Left lobe of liver (tissue), 2 donors: Measurements from ENCODE around the gene TNFAIP8. TPM values are rescaled to one million over a fixed set of nuclear protein-coding genes. Genes with fewer than 3 reads are reported as not detected.

Experiments used
- ATAC-seq: fragments of 200-7000 bp; cut with Tn5 transposase; one replicate; pipeline ENCODE4 v1.9.1; 2020; ENCODE audit warnings: mild to moderate bottlenecking, moderate library complexity
- DNase-seq: peaks from one replicate; pipeline ENCODE4 v3.0.0-alpha.2; 2020; ENCODE audit warnings: low spot score
- total RNA-seq: library from RNA; stranded (reverse); gene quantifications from one replicate; pipeline ENCODE4 v1.2.1, GENCODE V29; 2021
- donor health status: DM: no; HTN: no; CAD: no; lungs with moderate emphysema.
- donor health status: DM: no; HTN: yes; CAD: no.

Gene TNFAIP8
- total RNA-seq, 1 donor from 2014 or later = 2.4 TPM

DNA sequence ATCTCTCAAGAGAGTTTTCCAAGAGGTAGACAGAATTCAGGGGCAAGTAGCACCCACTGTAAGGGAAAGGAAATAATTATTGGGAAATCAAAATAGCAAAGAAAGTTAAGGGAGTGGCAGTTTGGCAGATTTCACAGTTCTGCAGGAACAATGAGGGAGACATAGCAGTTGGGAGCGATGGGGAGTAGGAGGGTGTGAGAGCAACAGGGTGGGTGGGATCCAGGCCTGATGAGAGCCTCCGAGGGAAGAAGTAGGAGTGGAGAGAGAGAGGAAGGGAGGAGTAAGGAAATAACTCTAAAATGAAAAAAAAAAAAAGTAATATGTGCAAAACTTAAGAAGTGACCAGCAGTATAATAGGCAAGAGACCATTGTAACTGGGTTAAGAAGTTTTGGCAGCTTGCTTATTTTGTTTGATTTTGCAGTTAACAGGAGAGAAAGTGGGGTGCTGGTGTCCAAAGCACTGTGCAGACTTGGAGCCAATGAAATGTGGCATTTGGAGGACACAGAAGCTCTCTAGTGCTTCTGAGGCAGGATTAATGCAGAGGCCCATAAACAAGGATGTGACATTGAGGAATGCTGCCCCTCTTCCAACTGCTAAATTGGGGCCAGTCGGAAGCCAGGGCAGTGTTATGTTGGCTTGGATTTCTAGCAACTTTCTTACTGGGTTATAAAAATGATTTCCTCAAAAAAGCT is 10.2 kb downstream of the TNFAIP8 start:
- DNase-seq (no peak), ATAC-seq (no peak)

DNA sequence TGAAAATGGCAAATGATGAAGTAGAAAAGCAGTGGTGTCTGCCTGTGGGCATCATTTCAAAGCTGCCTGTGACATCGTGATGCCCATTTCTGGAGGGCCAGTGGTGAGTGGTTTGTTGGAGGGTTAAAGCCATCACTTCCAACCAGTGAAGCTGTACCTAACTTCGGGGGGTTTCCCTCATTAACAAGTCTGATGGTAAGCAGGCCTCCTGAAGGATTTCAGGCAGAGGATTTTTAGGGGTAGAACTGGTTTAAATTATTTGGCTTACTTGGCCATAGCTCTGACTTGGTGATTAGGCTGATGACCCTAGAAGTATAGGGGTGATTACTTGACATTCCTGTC is 10.7 kb downstream of the TNFAIP8 start:
- ATAC-seq = no peak
- DNase-seq = no peak

DNA sequence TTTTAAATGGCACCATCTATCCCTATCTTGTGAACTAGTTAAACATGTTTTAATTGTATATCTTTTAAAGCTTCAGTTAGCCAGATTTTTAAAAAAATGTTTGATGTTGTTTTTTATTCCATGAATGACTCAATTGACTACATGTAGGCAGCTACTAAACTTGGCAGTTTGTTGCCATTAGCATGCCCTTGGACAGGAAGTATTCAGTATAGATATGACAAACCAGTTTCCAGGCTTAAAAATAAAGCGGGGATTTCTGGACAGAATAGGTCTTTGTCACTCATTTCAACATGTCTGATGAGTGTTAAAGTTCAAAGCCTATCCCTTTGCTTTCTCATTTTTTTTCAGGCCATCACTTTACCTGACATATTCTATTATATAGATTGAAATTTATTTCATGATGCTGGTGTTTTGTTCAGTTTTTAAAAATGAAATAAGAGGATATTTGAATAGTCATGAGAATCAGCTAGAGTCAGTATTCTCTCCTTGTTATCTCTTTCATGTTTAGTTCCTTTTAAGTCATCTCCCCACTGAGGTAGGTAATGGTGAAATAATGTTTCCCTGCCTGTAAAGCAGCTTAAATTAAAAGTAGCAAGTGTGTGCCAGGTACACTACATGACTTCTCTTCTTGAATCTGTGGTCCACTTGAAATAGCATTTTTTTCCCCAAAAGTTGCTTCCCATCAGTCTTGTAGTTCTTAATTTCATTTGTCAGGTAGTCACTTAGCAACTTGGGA is 11.9 kb downstream of the TNFAIP8 start:
- DNase-seq (no peak), ATAC-seq (no peak)

GRCh38 chr5:119368238-119368630 is 12.4 kb downstream of the TNFAIP8 start:
- DNase-seq (no peak), ATAC-seq (no peak)

GRCh38 chr5:119370486-119370885 is 14.7 kb downstream of the TNFAIP8 start:
- no peak for ATAC-seq

DNA sequence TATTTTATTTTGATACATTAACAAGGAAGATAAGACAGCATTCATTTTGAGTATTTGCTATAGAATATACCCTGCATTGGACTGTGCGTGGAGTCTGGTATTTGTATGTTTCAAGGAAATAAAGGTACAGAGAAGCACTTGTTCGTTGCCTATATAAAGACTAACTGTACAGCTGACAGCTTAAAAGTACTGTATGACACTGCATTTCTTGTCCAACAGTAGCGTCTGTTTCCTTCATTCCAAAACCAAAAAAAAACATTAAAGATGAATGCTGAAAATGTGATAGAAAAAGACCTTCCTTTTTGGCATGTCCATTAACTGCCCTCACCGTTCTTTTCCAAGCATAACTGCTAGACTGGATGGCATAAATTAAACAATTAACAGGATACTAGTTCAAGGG is 15.3 kb downstream of the TNFAIP8 start:
- no peak for ATAC-seq
- DNase-seq = no peak

More at GRCh38 chr5:119370486-119370885, 14.7 kb downstream of the TNFAIP8 start:
- DNase-seq = no peak

GRCh38 chr5:119373449-119373858 is 17.6 kb downstream of the TNFAIP8 start:
- ATAC-seq (no peak), DNase-seq (no peak)

DNA sequence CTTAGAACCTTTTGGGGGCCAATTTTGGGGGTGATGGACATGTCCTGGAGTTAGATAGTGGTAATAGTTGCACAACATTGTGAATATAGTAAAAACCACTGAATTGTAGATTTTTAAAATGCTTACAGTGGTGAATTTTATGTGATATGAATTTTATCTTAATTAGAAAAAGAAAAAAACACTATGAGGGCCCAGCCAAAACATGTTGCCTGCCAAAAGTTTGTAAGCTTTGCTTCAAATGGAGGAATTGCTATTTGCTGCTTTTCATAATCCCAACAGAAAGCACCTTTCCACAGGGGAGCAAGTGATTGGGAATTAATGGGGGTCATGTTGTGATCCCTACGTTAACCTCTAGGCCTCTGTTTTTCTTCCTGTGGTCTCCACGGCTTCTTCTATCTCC is 19.1 kb downstream of the TNFAIP8 start:
- no peak for ATAC-seq
- no peak for DNase-seq

GRCh38 chr5:119377066-119377465 is 21.2 kb downstream of the TNFAIP8 start:
- DNase-seq = no peak
- ATAC-seq = no peak

DNA sequence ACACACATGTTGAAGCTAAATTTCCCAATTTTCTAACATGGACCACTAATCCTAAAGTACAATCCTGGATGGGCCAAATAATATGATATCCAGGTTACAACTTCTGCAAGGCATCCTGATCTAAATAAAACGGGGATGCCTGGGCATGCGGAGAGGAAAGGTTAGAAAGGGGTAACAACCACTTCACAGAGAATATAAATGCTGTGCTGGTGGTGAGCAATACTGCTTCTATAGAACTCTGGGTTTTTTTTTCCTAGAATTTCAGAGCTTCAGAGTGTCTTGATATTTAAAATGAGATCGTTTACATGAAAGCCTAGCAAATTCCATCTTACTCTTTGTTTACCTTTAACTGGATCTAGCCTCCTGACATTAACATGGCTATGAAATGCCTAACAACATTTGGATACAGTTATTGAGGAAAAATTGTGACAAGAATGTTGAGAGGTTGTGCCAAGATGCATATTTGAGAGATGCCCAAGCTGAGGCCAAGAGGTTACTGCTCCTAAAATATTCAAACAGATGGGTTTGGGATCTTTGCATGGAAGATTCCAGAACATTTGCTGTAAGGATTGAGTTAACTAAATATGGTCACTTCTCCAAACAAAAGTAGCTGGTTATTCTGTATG is 22.4 kb downstream of the TNFAIP8 start:
- ATAC-seq = no peak
- DNase-seq = no peak

- no peak for DNase-seq
- no peak for ATAC-seq
Observed at GRCh38 chr5:119379096-119379495, 23.3 kb downstream of the TNFAIP8 start.

DNA sequence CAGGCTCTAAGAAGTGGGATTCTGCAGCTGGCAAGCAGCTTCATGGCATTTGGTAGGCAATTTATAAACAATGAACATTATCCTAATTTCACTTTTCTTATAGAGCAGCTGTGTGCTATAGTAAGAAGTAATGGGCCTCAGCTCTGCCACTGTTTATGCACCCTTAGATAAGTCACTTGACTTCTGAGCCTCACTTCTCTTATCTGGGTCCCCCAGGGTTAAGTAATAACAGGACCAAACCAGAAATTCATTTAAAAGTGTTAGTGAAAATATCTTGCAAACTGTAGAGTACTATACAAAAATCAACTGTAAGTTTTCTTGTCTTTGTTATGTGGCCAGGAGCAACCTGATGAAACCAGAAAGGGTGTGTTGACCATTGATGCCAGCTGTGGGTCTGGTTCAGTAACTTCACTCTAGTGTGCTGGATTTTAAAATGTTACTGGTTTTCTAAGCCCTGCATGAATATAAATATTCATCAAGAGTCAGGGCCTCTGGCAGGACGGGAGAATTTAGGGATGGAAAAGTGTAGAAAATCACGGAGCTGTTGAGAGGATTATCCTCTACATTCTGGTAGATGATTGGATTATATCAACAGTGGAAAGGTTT is 24.2 kb downstream of the TNFAIP8 start:
- no peak for DNase-seq
- no peak for ATAC-seq

- ATAC-seq = no peak
- no peak for DNase-seq
Observed at GRCh38 chr5:119382169-119382568, 26.4 kb downstream of the TNFAIP8 start.

- DNase-seq = no peak
- ATAC-seq = no peak
Observed at GRCh38 chr5:119383008-119383407, 27.2 kb downstream of the TNFAIP8 start.

DNA sequence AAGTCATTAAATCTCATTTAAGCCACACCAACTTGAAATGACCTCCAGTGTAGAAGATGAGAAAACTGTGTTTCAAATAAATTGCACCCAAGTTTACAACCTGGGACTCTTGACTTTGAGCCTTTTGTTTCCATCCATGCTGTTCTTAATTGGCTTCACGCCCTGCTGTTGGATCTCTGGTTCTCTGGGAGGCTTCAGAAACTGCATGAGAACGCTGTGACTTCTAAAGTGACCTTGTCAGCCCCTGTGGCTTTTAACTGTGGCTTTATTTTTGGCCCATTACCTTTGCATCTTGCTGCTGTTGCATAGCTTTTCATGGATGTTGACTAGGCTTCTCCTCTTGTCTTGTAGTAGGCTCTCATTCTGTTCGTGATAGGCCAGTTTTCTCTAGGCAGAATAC is 29.3 kb downstream of the TNFAIP8 start:
- DNase-seq = no peak
- ATAC-seq = no peak

DNA sequence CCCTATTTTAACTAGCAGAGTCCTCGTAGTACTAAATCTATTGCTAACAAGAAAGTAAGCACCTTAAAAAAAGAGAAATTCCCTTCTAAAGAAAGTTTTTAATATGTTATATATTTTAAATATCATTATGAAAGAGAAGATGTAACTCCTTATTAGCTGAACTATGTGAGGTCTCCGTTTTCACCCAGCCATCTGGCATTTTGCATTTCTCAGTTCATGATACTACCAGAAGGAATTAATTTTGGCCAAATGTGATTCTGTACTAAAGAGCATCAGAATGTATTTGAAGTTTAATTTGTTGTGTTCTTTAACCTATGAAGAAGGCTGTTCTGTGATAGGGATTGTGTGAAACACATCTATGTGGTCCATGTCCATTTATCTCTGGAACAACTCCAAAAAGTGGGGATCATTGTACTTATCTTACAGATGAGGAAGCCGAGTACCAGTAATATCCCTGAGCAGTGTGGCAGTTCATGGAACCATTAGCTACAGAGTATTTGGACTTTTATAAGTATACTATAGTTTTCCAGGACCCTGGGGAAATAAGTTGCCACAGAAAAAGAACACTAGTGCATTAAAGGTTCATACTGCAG is 29.8 kb downstream of the TNFAIP8 start:
- no peak for ATAC-seq
- DNase-seq = no peak

DNA sequence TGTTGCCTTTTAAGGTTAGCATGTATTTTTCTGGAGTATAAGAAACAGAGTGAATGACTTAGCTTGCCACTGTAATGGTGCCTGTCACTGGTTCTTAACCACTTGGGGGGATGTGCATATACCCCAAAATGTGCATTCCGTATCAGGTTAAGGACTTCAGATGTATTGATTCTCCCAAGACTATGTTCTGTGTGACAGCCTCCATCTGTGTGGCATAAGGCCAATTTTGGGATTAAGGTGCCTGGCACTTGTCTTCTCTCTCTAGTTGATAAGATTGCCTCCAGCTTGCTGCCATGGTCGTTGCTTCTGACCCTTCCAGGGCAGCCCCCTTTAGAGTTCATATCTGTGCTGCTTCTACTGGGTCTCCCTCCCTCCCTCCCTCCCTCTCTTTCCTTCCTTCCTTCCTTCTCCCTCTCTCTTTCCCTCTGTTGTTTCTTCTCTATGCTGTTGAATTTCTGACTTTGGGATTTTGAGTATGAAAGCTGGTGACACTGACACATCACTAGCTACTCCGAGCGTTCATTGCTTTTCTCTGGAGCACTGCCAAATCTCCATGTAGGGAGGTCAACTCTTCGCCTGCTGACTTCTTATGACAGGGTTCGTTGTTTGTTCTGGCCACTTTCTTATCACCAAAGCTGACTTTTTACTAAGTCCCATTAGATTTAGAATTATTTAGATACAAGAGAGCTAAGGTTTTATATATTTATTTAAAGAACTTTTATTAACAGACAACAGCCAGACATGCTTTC is 31.0 kb downstream of the TNFAIP8 start:
- ATAC-seq (peak; percentile 70), DNase-seq (no peak)

GRCh38 chr5:119387945-119388618 is 32.3 kb downstream of the TNFAIP8 start:
- DNase-seq (no peak), ATAC-seq (peak; percentile 80)

- no peak for DNase-seq
- ATAC-seq = no peak
Observed at GRCh38 chr5:119388619-119389190, 32.9 kb downstream of the TNFAIP8 start.
